HEK293 (cell line): ENCODE measurements around the gene FBN2.

Experiments
- CTCF ChIA-PET: fragments of 350-600 bp; formaldehyde crosslinking; extraction: SDS; loops from one replicate; lab custom pipeline; 2021; ENCODE audit warnings: antibody characterized with exemption; lab: Yijun Ruan, JAX
- POLR2A ChIA-PET: fragments of 300-600 bp; formaldehyde crosslinking; extraction: SDS; loops from one replicate; lab custom pipeline; 2020; ENCODE audit warnings: antibody characterized with exemption, inconsistent platforms; lab: Yijun Ruan, JAX
- H3K27ac ChIP-seq: fragments of 200-500 bp; sonication (Bioruptor generic); 2 replicates; pipeline ENCODE4 v1.5.1; 2014; ENCODE audit warnings: low read depth, low read length, control low read depth, inconsistent platforms; ENCODE audit errors: extremely low read depth
- H3K36me3 ChIP-seq, 2 experiments: fragments of 200-500 bp in 1 of 2; sonication (Bioruptor generic) in 1 of 2; 1 replicate in 1 of 2; 2 replicates in 1 of 2; pipeline ENCODE4 v1.5.1; 2014 to 2017; ENCODE audit warnings: inconsistent platforms in 2 of 2, low read length in 2 of 2; ENCODE audit not compliant: control insufficient read depth in 2 of 2, insufficient read depth in 1 of 2
- H3K4me1 ChIP-seq: fragments of 200-500 bp; sonication (Bioruptor generic); 2 replicates; pipeline ENCODE4 v1.5.1; 2014; ENCODE audit warnings: mild to moderate bottlenecking, low read length, inconsistent platforms; ENCODE audit not compliant: control insufficient read depth, insufficient read depth
- H3K4me3 ChIP-seq: 2 replicates; pipeline ENCODE4 v1.5.1; 2011; ENCODE audit warnings: low read depth, mild to moderate bottlenecking, control low read depth, low read length, moderate library complexity
- H3K9me3 ChIP-seq: fragments of 200-500 bp; sonication (Bioruptor generic); 2 replicates; pipeline ENCODE4 v1.5.1; 2014; ENCODE audit warnings: low read depth, low read length, inconsistent platforms; ENCODE audit not compliant: control insufficient read depth, insufficient read depth
- GLIS2 ChIP-seq: fragments of 450-650 bp; formaldehyde crosslinking; IDR thresholded peaks from 2 replicates; pipeline ENCODE4 v1.5.1; 2016; ENCODE audit warnings: missing biosample characterization, missing genetic modification characterization
- KLF1 ChIP-seq: fragments of 450-650 bp; formaldehyde crosslinking; IDR thresholded peaks from 2 replicates; pipeline ENCODE4 v1.5.1; 2016; ENCODE audit warnings: missing biosample characterization, missing genetic modification characterization
- MZF1 ChIP-seq: fragments of 450-650 bp; formaldehyde crosslinking; IDR thresholded peaks from 2 replicates; pipeline ENCODE4 v1.5.1; 2017; ENCODE audit warnings: missing biosample characterization, missing genetic modification characterization, borderline replicate concordance
- RBAK ChIP-seq: fragments of 450-650 bp; formaldehyde crosslinking; IDR thresholded peaks from 2 replicates; pipeline ENCODE4 v1.5.1; 2016; ENCODE audit warnings: missing biosample characterization, missing genetic modification characterization
- TRIM28 ChIP-seq: IDR thresholded peaks from 2 replicates; pipeline ENCODE4 v1.6.1; 2011; ENCODE audit warnings: low read length, control low read depth, borderline replicate concordance
- TSHZ1 ChIP-seq: fragments of 450-650 bp; formaldehyde crosslinking; IDR thresholded peaks from 2 replicates; pipeline ENCODE4 v1.5.1; 2016; ENCODE audit warnings: missing biosample characterization, missing genetic modification characterization, borderline replicate concordance
- WT1 ChIP-seq: fragments of 450-650 bp; formaldehyde crosslinking; IDR thresholded peaks from 2 replicates; pipeline ENCODE4 v1.5.1; 2016; ENCODE audit warnings: missing biosample characterization, missing genetic modification characterization
- ZBTB17 ChIP-seq: fragments of 450-650 bp; formaldehyde crosslinking; IDR thresholded peaks from 2 replicates; pipeline ENCODE4 v1.5.1; 2016; ENCODE audit warnings: missing biosample characterization, missing genetic modification characterization
- ZBTB7A ChIP-seq: fragments of 450-650 bp; formaldehyde crosslinking; IDR thresholded peaks from 2 replicates; pipeline ENCODE4 v1.5.1; 2016; ENCODE audit warnings: low read depth, missing biosample characterization, missing genetic modification characterization
- ZFP37 ChIP-seq: fragments of 450-650 bp; formaldehyde crosslinking; IDR thresholded peaks from 2 replicates; pipeline ENCODE4 v1.5.1; 2016; ENCODE audit warnings: missing biosample characterization, missing genetic modification characterization
- ZNF10 ChIP-seq: fragments of 450-650 bp; formaldehyde crosslinking; IDR thresholded peaks from 2 replicates; pipeline ENCODE4 v1.5.1; 2017; ENCODE audit warnings: missing biosample characterization, missing genetic modification characterization
- ZNF121 ChIP-seq: fragments of 450-650 bp; formaldehyde crosslinking; IDR thresholded peaks from 2 replicates; pipeline ENCODE4 v1.5.1; 2016; ENCODE audit warnings: missing biosample characterization, missing genetic modification characterization
- ZNF140 ChIP-seq: fragments of 450-650 bp; formaldehyde crosslinking; IDR thresholded peaks from 2 replicates; pipeline ENCODE4 v1.5.1; 2016; ENCODE audit warnings: missing biosample characterization, missing genetic modification characterization
- ZNF16 ChIP-seq: fragments of 450-650 bp; formaldehyde crosslinking; IDR thresholded peaks from 2 replicates; pipeline ENCODE4 v1.5.1; 2016; ENCODE audit warnings: low read depth, missing biosample characterization, missing genetic modification characterization
- ZNF18 ChIP-seq: fragments of 450-650 bp; formaldehyde crosslinking; IDR thresholded peaks from 2 replicates; pipeline ENCODE4 v1.5.1; 2016; ENCODE audit warnings: missing biosample characterization, missing genetic modification characterization
- ZNF221 ChIP-seq: fragments of 450-650 bp; formaldehyde crosslinking; IDR thresholded peaks from 2 replicates; pipeline ENCODE4 v1.5.1; 2017; ENCODE audit warnings: missing biosample characterization, missing genetic modification characterization, borderline replicate concordance
- ZNF223 ChIP-seq: fragments of 450-650 bp; formaldehyde crosslinking; IDR thresholded peaks from 2 replicates; pipeline ENCODE4 v1.5.1; 2016; ENCODE audit warnings: missing biosample characterization, missing genetic modification characterization
- ZNF23 ChIP-seq: fragments of 450-650 bp; formaldehyde crosslinking; IDR thresholded peaks from 2 replicates; pipeline ENCODE4 v1.5.1; 2016; ENCODE audit warnings: missing biosample characterization, missing genetic modification characterization, borderline replicate concordance
- ZNF239 ChIP-seq: fragments of 450-650 bp; formaldehyde crosslinking; IDR thresholded peaks from 2 replicates; pipeline ENCODE4 v1.5.1; 2016; ENCODE audit warnings: missing biosample characterization, missing genetic modification characterization
- ZNF266 ChIP-seq: fragments of 450-650 bp; formaldehyde crosslinking; IDR thresholded peaks from 2 replicates; pipeline ENCODE4 v1.5.1; 2016; ENCODE audit warnings: missing biosample characterization, missing genetic modification characterization, low read depth
- ZNF274 ChIP-seq, 2 experiments: fragments of 200-500 bp in 1 of 2; fragments of 450-650 bp in 1 of 2; sonication (Bioruptor generic) in 1 of 2; formaldehyde crosslinking in 1 of 2; IDR thresholded peaks; 2 replicates each; pipeline versions ENCODE4 v1.5.1 to v1.6.1; 2014 to 2016; ENCODE audit warnings: borderline replicate concordance in 1 of 2, inconsistent platforms in 1 of 2, low read length in 1 of 2, missing biosample characterization in 1 of 2, missing genetic modification characterization in 1 of 2
- ZNF335 ChIP-seq: fragments of 450-650 bp; formaldehyde crosslinking; conservative IDR thresholded peaks from 2 replicates; pipeline ENCODE4 v1.5.1; 2016; ENCODE audit warnings: missing biosample characterization, missing genetic modification characterization
- ZNF560 ChIP-seq: fragments of 450-650 bp; formaldehyde crosslinking; IDR thresholded peaks from 2 replicates; pipeline ENCODE4 v1.5.1; 2017; ENCODE audit warnings: missing biosample characterization, missing genetic modification characterization, borderline replicate concordance
- ZNF561 ChIP-seq: fragments of 450-650 bp; IDR thresholded peaks from 2 replicates; pipeline ENCODE4 v1.5.1; 2018; ENCODE audit warnings: missing biosample characterization, missing genetic modification characterization, borderline replicate concordance
- ZNF580 ChIP-seq: fragments of 450-650 bp; formaldehyde crosslinking; IDR thresholded peaks from 2 replicates; pipeline ENCODE4 v1.5.1; 2016; ENCODE audit warnings: missing biosample characterization, missing genetic modification characterization
- ZNF623 ChIP-seq: fragments of 450-650 bp; formaldehyde crosslinking; IDR thresholded peaks from 2 replicates; pipeline ENCODE4 v1.5.1; 2016; ENCODE audit warnings: missing biosample characterization, missing genetic modification characterization
- ZSCAN30 ChIP-seq: fragments of 450-650 bp; IDR thresholded peaks from 2 replicates; pipeline ENCODE4 v1.5.1; 2018; ENCODE audit warnings: missing biosample characterization, mild to moderate bottlenecking, missing genetic modification characterization, moderate library complexity

FBN2 gene

GRCh38 chr5:128366147-128366546, 171.9 kb downstream of the FBN2 start (continued):
- TF ChIP-seq ZNF18 (tag by site-specific recombination), result no peak
- no peak for TF ChIP-seq TRIM28
- no peak for TF ChIP-seq ZNF140 (tag by site-specific recombination)
- TF ChIP-seq MZF1 (tag by site-specific recombination), result no peak
- no peak for TF ChIP-seq GLIS2 (tag by site-specific recombination)
- no peak for TF ChIP-seq ZNF561 (tag by site-specific recombination)

GRCh38 chr5:128362370-128362769, 175.7 kb downstream of the FBN2 start:
- H3K4me3 ChIP-seq, result no peak overlapping the region
- ChIA-PET CTCF (no interaction called here), POLR2A (no interaction called here)
- H3K27ac ChIP-seq, result no peak overlapping the region
- H3K9me3 ChIP-seq, result no peaks in the 10 kb centered on the region
- TF ChIP-seq ZNF121 (peak; percentile 88), ZNF274 (IDR thresholded peaks at IDR 0.05; ENCODE audit: low read length) (no peak), ZNF274 (tag by site-specific recombination; IDR thresholded peaks at IDR 0.05; ENCODE audit: borderline replicate concordance) (no peak), ZBTB17 (tag by site-specific recombination) (no peak)
- no peaks in the 10 kb centered on the region for H3K4me1 ChIP-seq
- H3K36me3 ChIP-seq, result peaks cover 20 to 33% of the 10 kb centered on the region in 2 experiments

- CTCF ChIA-PET, result interaction anchor here (0.6 kb wide), 1 partner anchor 55 kb away, joined by 5 read pairs; no protein-coding TSS in a partner anchor
- Histone ChIP-seq H3K4me3 (no peak overlapping the region), H3K27ac (no peak overlapping the region), H3K9me3 (no peaks in the 10 kb centered on the region), H3K36me3 (peaks cover 36 to 47% of the 10 kb centered on the region in 2 experiments), H3K4me1 (peaks cover under 1% of the 10 kb centered on the region; the same call in 1 of the 2 replicates)
- POLR2A ChIA-PET, result no interaction called here
- TF ChIP-seq WT1 (tag by site-specific recombination) (no peak), KLF1 (no peak), ZNF221 (no peak), ZNF10 (tag by site-specific recombination) (no peak), ZBTB17 (tag by site-specific recombination) (no peak), ZBTB7A (tag by site-specific recombination) (no peak), ZNF266 (tag by site-specific recombination) (no peak), ZNF623 (tag by site-specific recombination) (no peak), ZSCAN30 (tag by site-specific recombination) (no peak), ZNF560 (no peak), ZNF223 (no peak), ZNF23 (tag by site-specific recombination) (no peak), ZNF140 (tag by site-specific recombination) (no peak)
- TF ChIP-seq, all 188 proteins: peak for 0
Measured at GRCh38 chr5:128358826-128359225, 179.2 kb downstream of the FBN2 start.

GRCh38 chr5:128357226-128357625, 180.8 kb downstream of the FBN2 start:
- Histone ChIP-seq H3K4me3 (no peak overlapping the region), H3K4me1 (peaks cover 9% of the 10 kb centered on the region), H3K9me3 (no peaks in the 10 kb centered on the region), H3K36me3 (peaks cover 34 to 44% of the 10 kb centered on the region in 2 experiments), H3K27ac (no peak overlapping the region)
- CTCF ChIA-PET, result no interaction called here
- POLR2A ChIA-PET, result no interaction called here
- TF ChIP-seq ZNF121 (no peak), ZNF335 (no peak), ZNF580 (no peak), ZNF239 (no peak), ZNF16 (tag by site-specific recombination) (no peak), RBAK (tag by site-specific recombination) (no peak), TSHZ1 (tag by site-specific recombination) (no peak), ZFP37 (no peak)
